Measurements from ENCODE around the gene CDCA5. TPM values are rescaled to one million over a fixed set of nuclear protein-coding genes. Genes with fewer than 3 reads are reported as not detected.

CDCA5 gene
- total and polyA plus RNA-seq, 8 donors, result 0.08 to 1.2 (median 0.43) TPM

DNA sequence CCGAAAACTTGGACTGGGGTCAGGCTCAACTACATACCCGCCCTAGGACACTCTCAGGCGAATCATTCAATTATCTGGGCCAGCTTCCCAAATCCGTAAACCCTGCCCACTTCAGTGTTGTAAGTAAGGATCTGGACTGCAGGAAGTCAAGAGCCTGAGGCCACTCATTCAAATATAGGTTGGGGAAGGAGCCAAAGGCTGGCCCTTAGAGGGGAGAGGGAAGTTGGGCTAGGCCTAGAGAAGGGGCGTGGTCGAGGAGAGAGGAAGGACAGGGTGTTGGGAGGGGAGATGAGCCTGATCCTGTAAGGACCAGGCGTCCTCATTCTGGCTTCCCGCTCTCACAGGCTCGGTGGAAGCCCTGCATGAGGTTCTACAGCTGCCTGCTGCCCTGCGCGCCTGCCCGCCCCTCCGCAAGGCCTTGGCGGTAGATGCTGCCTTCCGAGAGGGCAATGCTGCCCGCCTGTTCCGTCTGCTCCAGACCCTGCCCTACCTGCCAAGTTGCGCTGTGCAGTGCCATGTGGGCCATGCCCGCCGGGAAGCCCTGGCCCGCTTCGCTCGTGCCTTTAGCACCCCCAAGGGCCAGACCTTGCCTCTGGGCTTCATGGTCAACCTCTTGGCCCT lies 39.8 kb downstream of the CDCA5 start:
- intact Hi-C loops (cut with DNase I), result no loop called here
- FAIRE-seq, result no peak
- no peaks in the 10 kb centered on the region for H3K9me3 ChIP-seq
- no peak overlapping the region for H3K27ac ChIP-seq
- TF ChIP-seq, protein P1, sequence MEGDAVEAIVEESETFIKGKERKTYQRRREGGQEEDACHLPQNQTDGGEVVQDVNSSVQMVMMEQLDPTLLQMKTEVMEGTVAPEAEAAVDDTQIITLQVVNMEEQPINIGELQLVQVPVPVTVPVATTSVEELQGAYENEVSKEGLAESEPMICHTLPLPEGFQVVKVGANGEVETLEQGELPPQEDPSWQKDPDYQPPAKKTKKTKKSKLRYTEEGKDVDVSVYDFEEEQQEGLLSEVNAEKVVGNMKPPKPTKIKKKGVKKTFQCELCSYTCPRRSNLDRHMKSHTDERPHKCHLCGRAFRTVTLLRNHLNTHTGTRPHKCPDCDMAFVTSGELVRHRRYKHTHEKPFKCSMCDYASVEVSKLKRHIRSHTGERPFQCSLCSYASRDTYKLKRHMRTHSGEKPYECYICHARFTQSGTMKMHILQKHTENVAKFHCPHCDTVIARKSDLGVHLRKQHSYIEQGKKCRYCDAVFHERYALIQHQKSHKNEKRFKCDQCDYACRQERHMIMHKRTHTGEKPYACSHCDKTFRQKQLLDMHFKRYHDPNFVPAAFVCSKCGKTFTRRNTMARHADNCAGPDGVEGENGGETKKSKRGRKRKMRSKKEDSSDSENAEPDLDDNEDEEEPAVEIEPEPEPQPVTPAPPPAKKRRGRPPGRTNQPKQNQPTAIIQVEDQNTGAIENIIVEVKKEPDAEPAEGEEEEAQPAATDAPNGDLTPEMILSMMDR (IDR thresholded peaks at IDR 0.05), result no peak
- H3K27me3 ChIP-seq, result no peaks in the 10 kb centered on the region
- no peak for ATAC-seq
- WGBS, 2 donors, result 88 to 92% methylated on average over 15 to 23 of the region's 23 CpGs
- DNase-seq, result no peak
- H3K4me1 ChIP-seq, result peaks cover 0 to 17% (median 0%) of the 10 kb centered on the region in 3 donors
- H3K36me3 ChIP-seq, result no peaks in the 10 kb centered on the region
- no peak overlapping the region for H3K4me3 ChIP-seq

DNA sequence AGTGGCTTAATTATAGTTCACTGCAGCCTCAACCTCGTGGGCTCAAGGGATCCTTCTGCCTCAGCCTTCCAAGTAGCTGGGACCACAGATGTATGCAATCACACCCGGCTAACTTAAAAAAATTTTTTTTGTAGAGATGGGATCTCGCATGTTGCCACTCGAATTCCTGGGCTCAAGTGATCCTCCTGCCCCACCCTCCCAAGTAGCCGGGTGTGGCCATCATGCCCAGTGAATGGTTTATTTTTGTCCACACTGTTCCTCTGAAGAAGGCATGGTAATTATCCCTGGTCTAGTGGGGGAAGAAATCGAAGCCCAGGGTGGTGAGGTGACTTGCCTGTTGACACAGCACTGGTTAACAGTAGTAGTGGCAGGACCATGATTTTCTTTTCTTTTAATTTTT lies 40.9 kb downstream of the CDCA5 start:
- Histone ChIP-seq H3K9me3 (no peaks in the 10 kb centered on the region), H3K27ac (no peak overlapping the region), H3K4me3 (no peak overlapping the region), H3K4me1 (peaks cover 0 to 17% (median 0%) of the 10 kb centered on the region in 3 donors), H3K36me3 (no peaks in the 10 kb centered on the region), H3K27me3 (no peaks in the 10 kb centered on the region)
- no peak for ATAC-seq
- FAIRE-seq, result no peak
- intact Hi-C loops (cut with DNase I), result no loop called here
- no peak for DNase-seq
- WGBS, 2 donors, result 89 to 91% methylated on average over 6 of the region's 6 CpGs
- TF ChIP-seq, protein P1 (IDR thresholded peaks at IDR 0.05), result no peak

DNA sequence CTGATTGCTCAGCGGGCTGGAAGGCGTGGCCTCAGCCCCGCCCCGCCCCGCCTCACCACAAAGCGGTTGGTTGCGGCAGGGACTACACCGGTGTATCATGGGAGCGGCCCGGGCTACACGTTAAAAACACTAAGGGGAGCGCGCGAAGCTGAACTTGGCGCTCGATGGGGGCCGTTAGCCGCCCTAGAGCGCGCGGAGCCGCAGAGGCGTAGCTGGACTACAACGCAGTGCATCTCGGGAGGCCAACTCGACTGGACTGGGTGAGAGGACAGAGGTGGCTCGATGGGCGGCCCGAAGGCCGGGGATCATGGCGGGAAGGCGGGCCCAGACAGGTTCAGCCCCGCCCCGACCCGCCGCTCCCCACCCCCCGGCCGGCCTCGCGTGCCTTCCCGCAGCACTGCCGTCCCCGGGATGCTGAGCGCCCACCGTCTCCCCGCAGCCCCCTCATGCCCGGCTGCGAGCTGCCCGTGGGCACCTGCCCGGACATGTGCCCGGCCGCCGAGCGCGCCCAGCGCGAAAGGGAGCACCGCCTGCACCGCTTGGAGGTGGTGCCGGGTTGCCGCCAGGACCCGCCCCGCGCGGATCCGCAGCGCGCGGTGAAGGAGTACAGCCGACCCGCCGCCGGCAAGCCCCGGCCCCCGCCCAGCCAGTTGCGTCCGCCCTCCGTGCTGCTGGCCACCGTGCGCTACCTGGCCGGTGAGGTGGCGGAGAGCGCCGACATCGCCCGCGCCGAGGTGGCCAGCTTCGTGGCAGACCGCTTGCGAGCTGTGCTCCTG lies 42.8 kb downstream of the CDCA5 start, which contains the start of gene SAC3D1:
SAC3D1 (plus strand) TSS at position 364 of the 776 bp plus-strand sequence; CDS start at position 447, 83 bp downstream.
- 0 to 1% methylated on average over 64 to 91 of the region's 91 CpGs for WGBS, 2 donors
- no peaks in the 10 kb centered on the region for H3K27me3 ChIP-seq
- H3K27ac ChIP-seq, result peak within 1 kb of the TSS; percentile 83 to 91 (median 88)
- H3K9me3 ChIP-seq, result no peaks in the 10 kb centered on the region
- ATAC-seq (peak; percentile 94 to 97 (median 95)), DNase-seq (peak; percentile 85 to 95 (median 88)), FAIRE-seq (peak; percentile 13)
- no peaks in the 10 kb centered on the region for H3K36me3 ChIP-seq
- intact Hi-C loops (cut with DNase I), result no loop called here
- TF ChIP-seq, protein P1 (IDR thresholded peaks at IDR 0.05), result no peak
- peaks cover 0 to 22% (median 0%) of the 10 kb centered on the region in 3 donors for H3K4me1 ChIP-seq
- H3K4me3 ChIP-seq, result peak within 1 kb of the TSS; percentile 55 to 88 (median 82)

DNA sequence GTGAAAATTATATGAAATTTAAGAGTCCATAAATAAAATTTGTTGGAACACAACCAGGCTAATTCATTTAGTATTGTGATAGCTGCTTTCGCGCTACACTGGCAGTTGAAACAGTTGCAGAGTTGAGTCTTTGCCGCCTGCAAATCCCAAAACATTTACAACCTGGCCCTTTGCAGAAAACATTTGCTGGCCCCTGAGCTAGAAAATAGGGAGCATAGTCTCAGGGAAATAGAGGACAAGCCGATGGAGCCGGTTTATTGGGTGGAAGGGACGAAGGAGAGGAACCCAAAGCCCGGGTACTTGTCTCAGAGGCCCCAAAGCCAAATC lies 43.4 kb downstream of the CDCA5 start:
- ATAC-seq, result peak in 1 of 4 donors; percentile 1
- no peak for DNase-seq
- no peaks in the 10 kb centered on the region for H3K27me3 ChIP-seq
- H3K27ac ChIP-seq, result peak overlapping the region; percentile 83 to 91 (median 88)
- intact Hi-C loops (cut with DNase I), result no loop called here
- FAIRE-seq, result no peak
- H3K4me1 ChIP-seq, result peaks cover 0 to 22% (median 0%) of the 10 kb centered on the region in 3 donors
- TF ChIP-seq, protein P1 (IDR thresholded peaks at IDR 0.05), result no peak
- peaks cover 0 to 4% (median 0%) of the 10 kb centered on the region in 3 donors for H3K36me3 ChIP-seq
- no peaks in the 10 kb centered on the region for H3K9me3 ChIP-seq
- peak overlapping the region; percentile 55 to 88 (median 82) for H3K4me3 ChIP-seq
- 5 to 6% methylated on average over 7 of the region's 7 CpGs for WGBS, 2 donors

Data from pancreas (tissue), 10 donors.